ENCODE measurements around the gene CPNE5.
A peak's percentile ranks its signal among the peaks of the same experiment; 100 is the strongest.
"Not testable (repeated sequence)": the region's sequence is repeated elsewhere in the genome, so short reads cannot be mapped to it uniquely, and the experiment has no call there.

The CPNE5 gene

DNA sequence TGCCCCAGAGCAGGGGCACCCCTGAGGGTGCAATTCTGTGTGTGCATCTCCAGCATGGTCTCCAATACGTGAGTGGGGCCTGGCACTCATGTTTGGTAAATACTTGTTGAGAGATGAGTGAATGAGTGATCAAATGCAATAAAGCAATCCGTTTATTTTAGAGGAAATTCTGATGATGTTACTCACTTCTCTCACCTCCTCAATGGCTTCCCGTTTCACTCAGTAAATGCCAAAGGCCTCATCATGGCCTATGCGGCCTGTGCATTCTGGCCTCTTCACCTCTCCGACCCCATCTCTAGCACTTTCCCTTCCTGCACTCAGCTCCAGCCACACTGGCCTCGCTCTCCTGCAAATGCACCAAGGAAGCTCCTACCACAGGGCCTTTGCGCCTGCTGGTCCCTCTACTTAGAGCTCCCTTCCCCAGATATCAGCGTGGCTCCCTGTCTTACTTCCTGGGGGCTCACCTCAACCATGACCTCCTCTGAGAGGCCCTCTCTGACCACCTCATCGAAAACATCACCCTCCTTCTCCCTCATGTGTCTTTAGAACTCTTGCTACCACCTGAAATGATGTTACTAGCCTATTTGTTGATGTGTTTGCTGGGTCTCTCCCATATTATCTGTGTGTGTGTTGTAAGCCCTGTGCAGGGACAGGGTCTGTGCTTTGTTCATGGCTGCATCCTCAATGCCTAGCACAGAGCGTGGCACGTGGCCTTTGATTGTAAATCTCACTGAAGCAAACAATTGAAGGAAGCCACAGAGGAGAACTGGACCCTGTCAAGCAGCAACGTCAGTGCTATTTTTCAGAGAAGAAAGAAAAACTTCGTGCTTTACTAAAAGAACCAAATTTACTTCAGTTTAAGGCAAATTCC is 99.1 kb downstream of the CPNE5 start:
- DNase-seq = no peak

DNA sequence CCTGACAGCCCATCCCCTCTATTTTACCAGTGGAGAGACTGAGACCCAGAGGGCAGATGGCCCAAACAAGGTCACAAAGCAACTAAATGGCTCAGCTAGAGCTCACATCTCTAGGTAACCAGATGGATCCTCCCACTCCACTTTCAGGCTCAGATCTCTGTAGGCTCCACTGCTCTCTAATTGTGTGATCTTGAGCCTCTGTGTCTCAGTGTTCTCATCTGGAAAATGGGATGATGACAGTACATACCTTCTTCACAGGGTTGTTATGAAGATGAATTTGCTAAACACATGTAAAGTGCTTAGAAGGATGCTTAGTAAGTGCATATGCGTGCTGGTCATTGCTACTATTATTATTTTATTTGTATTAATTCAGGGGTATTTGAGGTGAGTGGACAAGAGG is 101.1 kb downstream of the CPNE5 start:
- no peak for DNase-seq

DNA sequence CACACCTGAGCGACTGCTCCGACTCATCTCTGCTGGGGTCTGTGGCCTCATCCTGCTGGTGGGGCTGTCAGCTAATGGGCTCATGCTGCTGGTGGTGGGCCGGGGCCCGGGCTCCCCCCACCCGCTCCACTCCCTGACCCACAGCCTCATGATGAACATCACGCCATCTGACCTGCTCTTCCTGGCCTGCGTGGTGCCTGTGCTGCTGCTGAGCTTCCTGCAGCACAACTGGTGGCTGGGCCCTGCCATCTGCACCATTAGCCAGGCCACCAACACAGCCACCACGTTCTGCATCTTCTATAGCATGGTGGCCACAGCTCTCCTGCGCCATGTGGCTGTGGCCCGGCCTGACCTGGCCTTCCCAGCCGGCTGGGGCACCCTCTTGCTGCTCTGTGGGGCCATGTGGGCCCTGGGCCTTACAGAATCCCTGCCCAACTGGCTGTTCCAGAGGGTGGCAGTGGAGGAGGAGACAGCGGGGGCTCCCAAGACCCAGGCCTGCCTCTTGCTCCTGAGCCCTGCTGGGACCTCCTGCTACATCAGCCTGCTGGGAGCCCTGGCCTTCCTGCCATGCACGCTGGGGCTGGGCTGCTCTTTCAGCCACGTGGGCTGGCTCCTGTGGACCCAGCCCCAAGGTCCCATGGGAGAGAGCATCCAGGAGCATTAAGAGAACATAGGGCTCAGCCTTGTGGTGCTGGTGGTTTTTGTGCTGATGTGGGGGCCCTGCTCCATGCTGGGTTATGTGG is 102.0 kb downstream of the CPNE5 start:
- no peak for DNase-seq

DNA sequence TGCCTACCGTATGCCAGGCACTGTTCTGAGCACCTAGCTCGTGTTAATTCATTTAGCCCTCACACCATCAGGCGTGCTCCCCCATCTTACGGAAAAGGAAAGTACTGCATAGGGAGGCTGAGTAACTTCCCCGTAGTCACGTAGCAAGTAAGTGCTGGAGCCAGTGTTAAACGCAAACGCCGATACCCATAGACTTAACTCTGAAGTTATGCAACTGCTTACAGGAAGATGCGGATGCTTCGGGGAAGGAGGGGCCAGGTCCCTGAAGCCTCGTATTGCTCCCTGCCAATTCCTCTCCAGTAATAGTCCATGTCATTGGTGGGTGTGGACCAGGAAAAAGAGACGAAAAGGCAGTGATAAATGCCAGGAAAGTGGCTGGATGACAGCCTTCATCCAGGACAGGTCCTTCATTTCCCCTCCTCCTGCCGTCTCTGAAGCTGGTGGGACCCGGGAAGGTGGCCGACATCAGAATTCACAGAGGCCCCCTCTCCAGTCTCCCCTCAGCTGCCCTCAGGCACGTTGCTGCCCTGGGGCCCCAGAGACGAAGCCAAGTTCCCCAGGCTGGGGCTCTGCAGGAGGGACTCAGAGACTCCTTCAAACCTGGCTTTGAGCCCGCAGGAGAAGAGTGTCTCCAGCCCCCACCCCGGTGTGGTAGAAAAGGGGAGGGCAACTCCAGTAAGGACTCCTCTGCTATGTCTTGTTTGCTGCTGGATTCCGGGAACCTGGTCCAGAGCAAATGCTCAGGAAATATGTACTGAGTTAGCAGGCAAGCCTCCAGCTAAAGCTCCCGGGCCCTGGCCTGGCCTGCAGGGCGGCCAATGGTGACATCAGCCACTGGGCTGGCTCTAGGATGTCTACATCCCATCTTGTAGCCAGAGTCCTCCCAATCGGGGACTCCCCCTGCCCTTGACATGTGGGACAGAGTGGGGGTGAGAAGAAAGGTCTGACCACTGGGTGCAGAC is 103.9 kb downstream of the CPNE5 start:
- peak; percentile 49 for DNase-seq

DNA sequence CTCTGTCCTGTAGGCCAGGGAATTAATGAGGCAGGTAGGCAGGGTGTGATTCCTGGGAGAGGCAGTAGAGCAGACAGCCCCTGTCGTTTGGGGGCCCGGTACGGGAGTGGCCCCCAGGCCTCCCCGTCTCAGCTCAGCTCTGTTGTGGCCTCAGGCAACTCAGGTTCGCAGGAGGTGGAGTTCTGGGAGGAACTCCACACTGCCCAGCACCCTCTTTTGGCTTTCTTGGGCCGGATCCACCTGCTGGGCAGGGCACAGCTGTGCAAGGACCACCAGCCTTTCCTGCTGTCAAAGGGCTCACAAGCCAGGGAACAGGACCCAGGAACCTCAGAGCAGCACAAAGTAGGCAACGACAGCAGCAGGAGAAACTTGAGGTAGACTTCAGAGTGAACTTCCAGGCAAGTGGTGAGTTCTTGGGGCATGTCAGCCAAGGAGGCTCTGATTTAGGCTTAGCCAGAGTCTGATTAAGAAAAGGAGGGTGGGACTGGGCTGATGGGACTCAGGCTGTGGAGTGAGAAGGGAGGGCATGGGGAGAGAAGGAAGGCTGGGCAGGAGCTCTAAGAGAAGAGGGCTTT is 104.7 kb downstream of the CPNE5 start:
- no peak for DNase-seq

DNA sequence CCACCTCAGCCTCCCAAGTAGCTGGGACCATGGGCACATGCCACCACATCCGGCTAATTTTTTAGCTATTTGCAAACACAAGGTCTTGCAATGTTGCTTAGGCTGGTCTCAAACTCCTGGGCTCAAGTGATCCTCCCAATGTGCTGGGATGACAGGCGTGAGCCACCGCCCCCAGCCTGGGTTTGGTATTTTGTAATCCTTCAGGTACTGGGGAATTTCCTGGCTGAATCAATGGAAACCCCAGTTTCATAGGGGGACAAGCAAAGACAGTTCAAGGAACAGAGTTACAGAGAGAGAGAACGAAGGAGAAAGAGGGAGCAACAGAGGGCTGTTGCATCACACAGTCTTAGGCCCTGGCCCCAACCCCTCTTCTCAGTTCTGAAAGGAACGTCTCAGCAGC is 105.9 kb downstream of the CPNE5 start:
- no peak for DNase-seq

DNA sequence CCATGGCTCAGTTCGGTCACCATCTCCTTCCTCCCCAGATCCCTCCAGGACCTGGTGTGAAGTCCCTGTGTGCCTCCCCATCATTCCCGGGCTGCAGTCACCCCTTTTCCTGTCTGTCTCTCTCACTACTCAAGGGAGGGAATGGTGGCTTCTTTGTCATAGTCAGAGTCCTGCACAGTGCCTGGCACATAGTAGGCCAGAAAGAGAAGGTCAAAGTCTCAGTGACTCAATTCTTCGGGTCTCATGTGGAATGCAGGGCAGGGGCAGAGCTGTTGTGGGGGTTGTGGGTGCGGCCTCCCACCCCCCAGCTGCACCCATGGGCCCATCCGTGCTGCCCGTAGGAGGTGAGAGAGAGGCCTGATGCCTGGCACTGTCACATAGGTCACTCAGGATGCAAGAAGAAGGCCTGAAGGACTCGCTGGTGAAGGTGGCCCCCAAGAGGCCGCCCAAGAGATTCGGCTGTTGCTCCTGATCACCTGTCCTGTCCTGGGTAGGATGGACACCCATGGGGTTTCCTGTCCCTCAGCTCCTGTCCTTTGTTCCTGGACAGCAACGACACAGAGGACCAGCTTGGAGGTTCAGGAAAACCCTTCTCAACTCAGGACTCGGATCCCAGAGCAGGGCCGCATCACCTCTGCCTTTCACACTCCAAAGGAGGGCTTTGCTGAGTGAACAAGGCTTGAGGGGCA is 107.5 kb downstream of the CPNE5 start:
- no peak for DNase-seq

DNA sequence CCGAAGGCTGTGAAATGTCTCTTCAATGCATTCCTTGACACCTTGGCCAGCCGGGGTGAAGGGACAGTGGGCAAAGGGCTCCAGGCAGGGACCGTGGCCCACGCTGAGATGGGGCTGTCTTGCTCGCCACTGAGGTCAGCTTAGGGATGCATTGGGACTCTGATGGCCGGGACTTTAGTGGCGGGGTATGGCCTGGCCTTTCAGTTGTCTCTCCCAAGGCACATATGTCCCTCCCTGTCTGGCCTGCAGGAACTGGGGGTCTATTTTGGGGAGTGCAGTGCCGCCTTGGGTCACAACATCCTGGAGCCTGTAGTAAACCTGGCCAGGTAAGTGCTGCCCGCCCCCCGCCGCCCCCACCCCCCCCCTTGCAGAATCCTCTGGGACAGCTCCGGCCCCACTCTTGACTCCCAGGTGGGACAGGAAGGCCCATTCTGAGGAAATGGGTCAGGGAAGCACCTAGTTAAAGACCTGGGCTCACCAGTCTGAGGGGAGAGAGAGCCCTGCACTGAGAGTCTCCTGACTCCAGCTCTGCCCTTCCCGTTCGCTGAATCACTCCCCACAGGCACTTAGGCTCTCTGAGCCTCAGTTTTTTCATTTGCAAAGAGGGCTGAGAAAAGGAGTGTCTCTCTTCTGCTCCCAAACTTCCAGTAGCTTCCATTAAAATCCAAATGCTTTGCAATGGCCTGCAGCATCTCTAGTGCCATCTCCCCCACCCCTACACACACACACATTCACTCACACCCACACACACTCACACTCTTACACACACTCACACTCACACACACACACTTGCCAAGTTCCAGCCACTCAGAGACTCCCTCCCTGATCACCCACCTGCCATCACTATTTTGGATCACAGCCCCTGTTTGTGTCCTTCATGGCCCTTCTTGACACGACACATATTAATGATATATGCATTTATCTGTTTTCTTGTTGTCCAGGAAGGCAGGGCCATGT is 108.5 kb downstream of the CPNE5 start:
- DNase-seq = no peak

DNA sequence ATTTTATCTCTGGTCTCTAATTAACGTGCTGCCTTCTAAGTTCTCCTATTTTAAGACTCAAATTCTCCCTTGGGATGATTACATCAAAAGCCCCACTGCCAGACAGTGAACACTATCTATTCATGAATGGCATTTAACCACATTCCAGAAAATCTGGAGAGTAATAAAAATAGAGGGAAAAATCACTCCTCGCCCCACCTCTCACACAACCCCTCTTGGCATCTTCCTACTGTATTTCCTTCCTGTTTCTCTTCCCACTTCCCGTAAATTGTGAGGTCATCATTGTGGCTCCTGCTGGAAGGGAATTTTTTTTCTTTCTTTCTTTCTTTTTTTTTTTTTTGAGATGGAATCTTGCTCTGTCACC is 110.1 kb downstream of the CPNE5 start:
- no peak for DNase-seq

DNA sequence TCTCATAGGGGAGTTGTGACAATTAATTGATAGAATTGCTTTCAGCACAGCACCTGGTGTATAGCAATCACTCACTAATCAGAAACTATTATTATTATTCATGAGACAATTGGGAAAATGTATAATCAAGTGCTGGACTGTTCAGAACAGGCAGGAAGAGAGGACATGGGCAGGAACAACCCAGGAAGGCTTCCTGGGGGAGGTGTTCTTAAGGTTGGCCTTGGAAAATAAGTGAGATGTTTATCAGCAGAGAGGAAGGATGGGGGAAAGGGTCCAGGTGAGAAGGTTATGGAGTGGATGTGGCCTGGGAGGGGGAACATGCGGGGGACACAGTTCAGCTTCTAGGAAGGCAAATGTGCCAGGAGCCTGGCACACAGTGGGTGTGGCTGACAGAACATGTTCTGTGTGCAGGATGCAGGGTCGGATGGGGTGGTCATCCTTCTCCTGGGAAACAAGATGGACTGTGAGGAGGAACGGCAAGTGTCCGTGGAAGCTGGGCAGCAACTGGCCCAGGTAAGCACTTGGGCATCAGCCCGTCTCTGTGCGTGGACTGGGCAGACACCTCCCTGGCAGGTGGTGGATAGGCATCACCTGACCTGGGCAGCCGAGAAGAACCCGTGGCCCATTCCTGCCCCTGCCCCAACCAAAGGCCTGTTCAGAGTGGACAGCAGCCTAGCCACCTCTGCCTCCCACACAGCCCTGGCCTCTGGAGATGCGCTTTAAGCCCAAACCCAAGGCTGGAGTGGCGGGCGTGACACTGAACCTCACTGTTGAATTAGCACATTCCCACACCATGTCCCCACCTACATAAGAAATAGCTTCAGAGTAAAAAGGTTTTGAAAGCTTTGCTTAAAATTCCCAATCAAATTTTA is 110.7 kb downstream of the CPNE5 start:
- no peak for DNase-seq

DNA sequence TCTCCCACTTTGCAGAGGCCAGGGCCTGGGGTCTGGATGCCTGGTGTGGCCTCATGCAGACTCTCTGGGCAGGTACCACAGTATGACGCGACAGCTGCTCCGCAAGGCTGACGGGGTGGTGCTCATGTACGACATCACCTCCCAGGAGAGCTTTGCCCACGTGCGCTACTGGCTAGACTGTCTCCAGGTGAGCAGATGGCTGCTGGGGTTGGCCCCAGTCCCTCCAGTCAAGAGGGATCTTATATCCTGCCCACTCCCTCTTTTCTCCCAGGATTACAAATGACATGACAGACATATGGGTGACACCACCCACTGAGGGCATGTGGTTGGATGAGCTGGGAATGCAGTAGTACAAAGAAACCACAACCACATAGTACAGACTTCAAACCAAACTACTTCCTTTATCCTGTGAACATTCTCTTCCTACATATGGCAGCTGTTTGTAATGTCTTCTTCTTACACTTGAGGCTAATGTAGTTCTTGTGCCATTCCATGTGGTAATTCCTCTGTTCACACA is 111.7 kb downstream of the CPNE5 start:
- DNase-seq = no peak

DNA sequence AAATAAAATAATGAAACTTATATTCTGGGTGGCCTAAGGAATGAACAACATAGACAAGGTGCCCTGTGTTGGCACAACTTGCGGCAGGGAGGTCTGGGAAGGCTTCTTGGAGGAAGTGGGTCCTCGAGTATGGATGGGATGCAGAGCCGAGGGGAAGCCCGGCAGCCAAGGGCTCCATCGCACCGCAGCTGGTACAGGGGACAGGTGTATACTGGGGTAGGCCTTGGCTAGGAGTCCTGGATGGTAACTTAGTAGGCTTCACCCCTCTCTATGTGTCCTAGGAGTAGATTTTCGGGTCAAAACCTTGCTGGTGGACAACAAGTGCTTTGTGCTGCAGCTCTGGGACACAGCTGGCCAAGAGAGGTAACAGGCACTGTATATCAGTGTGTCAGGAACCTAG is 113.7 kb downstream of the CPNE5 start:
- DNase-seq = no peak

DNA sequence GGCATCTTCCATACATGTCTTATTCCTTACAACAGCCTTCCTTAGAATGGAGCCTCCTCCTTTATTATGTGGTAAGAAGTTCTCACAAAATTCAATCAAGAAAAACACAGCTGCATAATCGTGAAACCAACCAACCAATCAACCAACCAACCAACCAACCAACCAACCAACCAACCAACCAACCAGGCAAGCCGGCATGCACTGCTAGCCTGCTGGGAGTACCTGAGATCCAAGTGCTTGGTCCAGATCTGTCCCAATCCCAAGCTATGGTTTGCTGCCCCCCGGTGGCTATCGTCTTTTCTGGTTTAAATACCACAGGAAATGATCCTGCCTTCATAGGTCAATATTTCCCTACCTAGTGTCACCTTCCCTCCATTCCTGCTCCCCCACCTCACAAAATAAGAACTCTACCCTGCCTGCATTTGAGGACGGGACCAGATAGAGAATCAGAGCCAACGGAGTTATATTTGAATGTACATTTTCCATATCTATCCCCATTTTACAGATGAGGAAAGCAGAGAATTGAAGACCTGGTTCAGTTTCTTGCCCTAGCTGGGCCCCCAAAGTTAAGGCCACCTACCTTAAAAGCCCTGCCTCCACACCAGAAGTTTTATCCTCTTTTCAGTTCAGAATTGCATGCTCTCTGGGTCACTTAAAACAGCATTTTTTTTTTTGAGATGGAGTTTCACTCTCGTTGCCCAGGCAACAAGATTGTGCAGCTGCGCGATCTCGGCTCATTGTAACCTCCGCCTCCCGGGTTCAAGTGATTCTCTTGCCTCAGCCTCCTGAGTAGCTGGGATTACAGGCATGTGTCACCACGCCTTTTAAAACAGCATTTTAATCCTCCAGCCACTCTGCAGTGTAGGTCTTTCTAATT is 114.5 kb downstream of the CPNE5 start:
- DNase-seq = peak; percentile 46

DNA sequence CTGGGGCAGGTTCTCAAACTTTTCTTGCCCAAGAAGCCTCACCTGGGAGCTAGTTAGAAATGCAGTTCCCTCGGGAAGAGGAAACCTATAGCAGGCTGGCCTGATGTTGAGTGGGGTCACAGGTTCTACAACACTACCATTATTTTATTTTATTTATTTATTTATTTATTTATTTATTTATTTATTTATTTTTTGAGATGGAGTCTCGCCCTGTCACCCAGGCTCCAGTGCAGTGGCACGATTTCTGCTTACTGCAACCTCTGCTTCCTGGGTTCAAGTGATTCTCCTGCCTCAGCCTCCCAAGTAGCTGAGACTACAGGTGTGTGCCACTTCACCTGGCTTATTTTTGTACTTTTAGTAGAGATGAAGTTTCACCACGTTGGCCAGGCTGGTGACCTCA is 115.3 kb downstream of the CPNE5 start:
- not testable (repeated sequence) for DNase-seq

DNA sequence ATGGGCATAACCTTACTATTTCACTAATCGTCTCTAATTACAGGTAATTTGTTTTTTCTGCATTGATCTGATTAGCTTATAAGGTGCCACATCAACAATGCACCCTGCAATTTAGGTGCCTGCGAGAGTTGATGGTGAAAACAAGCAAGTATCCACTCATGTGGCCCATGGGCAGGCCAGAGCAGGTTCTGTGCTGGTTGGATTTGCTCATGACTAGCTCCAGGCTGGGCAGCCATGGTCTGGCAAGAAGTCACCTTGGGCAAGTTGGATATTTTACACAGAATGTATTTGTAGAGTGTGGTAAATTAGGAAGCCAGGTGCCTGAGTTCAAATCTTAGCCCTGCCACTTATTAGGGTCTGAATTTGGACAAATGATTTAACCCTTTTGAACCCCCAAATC is 116.4 kb downstream of the CPNE5 start:
- no peak for DNase-seq

DNA sequence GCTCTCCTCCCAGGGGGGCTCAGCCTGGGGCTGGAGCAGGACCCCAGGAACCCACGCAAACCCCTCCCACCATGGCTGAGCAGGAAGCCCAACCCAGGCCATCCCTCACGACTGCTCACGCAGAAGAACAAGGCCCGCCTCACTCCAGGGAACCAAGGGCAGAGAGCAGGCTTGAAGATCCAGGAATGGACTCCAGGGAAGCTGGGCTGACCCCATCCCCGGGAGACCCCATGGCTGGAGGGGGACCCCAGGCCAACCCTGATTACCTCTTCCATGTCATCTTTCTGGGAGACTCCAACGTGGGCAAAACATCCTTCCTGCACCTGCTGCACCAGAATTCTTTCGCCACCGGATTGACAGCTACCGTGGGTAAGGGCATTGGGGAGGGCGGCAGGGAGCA is 116.9 kb downstream of the CPNE5 start:
- no peak for DNase-seq

DNA sequence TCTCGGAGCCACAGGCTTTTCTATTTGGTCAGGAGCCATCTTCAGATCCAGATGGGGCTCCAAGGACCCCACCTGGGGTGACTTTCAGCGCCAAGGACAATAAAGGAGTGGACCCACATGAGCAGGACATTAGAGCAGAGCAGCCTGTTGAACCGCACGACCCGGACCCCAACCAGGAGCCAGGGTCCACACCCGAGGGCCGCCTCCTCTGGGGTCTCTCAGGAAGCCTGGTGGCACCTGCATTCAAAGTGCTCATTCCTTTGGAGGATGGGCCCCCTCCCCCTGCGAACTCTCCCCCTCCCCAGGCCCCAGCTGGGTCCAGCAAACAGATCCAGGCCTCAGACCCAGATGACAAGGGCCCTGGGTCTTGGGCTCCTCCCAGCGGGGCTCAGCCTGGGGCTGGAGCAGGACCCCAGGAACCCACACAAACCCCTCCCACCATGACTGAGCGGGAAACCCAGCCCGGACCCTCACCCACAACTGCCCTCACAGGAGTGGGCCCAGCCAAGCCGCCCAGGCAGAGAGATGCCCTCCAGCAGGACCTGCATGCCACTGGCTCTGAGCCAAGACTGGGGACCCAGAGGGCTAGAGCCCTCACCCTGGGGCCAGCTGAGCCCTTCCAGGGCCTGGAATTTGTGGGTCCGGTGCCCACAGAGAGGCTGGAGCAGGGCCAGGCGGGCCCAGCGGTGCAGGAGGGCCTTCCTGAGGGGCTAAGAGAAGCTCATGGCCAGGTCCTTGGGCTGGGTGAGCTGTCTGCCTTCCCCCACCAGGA is 117.7 kb downstream of the CPNE5 start:
- no peak for DNase-seq

All from T1000 (cell line).